ENCODE data around the gene LEF1. TPM values are rescaled to one million over a fixed set of nuclear protein-coding genes. Genes with fewer than 3 reads are reported as not detected.

The LEF1 gene
- total and polyA plus RNA-seq, 9 of the 15 experiments (the other 6 are each of a cell fraction or from before 2014, with no cell fraction given), result 15.1 to 81.1 (median 29.7) TPM

DNA sequence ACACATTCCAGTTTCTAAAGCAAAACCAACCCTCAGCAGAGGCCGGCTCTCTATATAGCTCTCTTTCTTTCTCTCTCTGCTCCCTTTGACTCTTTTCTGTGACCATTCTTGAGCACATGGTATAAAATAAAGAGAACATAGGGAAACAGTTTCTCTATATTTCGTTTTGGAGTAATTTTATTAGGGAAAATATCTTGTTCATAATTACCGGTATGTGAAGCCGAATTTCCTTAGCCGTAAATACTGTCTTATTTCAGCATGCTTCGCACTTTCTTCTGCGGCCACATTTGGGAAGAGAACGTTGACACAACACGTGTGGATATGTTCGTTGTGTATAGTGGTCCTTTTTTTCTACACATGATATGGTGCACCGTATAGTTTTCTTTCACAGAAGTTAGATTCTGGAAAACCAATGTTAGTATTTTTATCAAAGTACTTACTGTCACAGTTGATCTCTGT lies 4.9 kb upstream of the LEF1 start (continued):
- 0 out of 2 replicates have a peak, but pooled peaks have one; percentile 54 for TF ChIP-seq MBD1 (CRISPR knock-in tag; IDR thresholded peaks at IDR 0.05)
- TF ChIP-seq ZNF324 (CRISPR knock-in tag; IDR thresholded peaks at IDR 0.05), result no peak
- TF ChIP-seq ASH1L (IDR thresholded peaks at IDR 0.05; ENCODE audit: borderline replicate concordance, low read depth, partially characterized antibody), result no peak
- no peak for TF ChIP-seq FIP1L1 (IDR thresholded peaks at IDR 0.05; ENCODE audit: low read depth, low read length, poor library complexity, severe bottlenecking)
- TF ChIP-seq SMARCE1 (IDR thresholded peaks at IDR 0.05), result no peak
- TF ChIP-seq SIX5 (IDR thresholded peaks at IDR 0.05; ENCODE audit: borderline replicate concordance in 1 of 2, insufficient read depth in 1 of 2, low read depth in 1 of 2, low read length in 2 of 2), result no peak
- TF ChIP-seq TFAM (CRISPR knock-in tag; conservative IDR thresholded peaks at IDR 0.05), result no peak
- TF ChIP-seq, protein P1, sequence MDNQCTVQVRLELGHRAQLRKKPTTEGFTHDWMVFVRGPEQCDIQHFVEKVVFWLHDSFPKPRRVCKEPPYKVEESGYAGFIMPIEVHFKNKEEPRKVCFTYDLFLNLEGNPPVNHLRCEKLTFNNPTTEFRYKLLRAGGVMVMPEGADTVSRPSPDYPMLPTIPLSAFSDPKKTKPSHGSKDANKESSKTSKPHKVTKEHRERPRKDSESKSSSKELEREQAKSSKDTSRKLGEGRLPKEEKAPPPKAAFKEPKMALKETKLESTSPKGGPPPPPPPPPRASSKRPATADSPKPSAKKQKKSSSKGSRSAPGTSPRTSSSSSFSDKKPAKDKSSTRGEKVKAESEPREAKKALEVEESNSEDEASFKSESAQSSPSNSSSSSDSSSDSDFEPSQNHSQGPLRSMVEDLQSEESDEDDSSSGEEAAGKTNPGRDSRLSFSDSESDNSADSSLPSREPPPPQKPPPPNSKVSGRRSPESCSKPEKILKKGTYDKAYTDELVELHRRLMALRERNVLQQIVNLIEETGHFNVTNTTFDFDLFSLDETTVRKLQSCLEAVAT (IDR thresholded peaks at IDR 0.05), result 0 out of 4 replicates have a peak, but pooled peaks of 1 of the 2 experiments have one; percentile 19
- TF ChIP-seq CSDE1 (IDR thresholded peaks at IDR 0.05), result no peak
- no peak for TF ChIP-seq ZNF121 (CRISPR knock-in tag; conservative IDR thresholded peaks at IDR 0.05)
- no peak for TF ChIP-seq ZNF212 (CRISPR knock-in tag; IDR thresholded peaks at IDR 0.05)
- TF ChIP-seq HNRNPLL (IDR thresholded peaks at IDR 0.05; ENCODE audit: low read depth, low read length, poor library complexity, severe bottlenecking), result no peak
- TF ChIP-seq ZBTB11 (CRISPR knock-in tag; IDR thresholded peaks at IDR 0.05), result peak in 1 of 3 experiments; percentile 22; a peak in 1 of 6 replicates
- peak; percentile 14; the same call in 1 of the 2 replicates for TF ChIP-seq NR2C1 (IDR thresholded peaks at IDR 0.05)
- no peak for TF ChIP-seq NR2C1 (tag; IDR thresholded peaks at IDR 0.05)
- TF ChIP-seq GABPA (tag; conservative IDR thresholded peaks at IDR 0.05; ENCODE audit: low read depth), result peak; percentile 69
- 0 out of 2 replicates have a peak, but pooled peaks have one; percentile 0 for TF ChIP-seq ZNF584 (CRISPR knock-in tag; IDR thresholded peaks at IDR 0.05; ENCODE audit: low read depth)

Data from K562 (cell line).